GM12873 (cell line): ENCODE measurements around the gene IFT22.

Source experiments
- TF ChIP-seq, protein P1 (sequence below): IDR thresholded peaks from 2 replicates; pipeline ENCODE4 v1.5.1; 2012; ENCODE audit warnings: low read depth, mild to moderate bottlenecking, moderate library complexity, low read length, control low read depth; ENCODE audit not compliant: insufficient read depth; ENCODE audit errors: missing control alignments

IFT22 gene

GRCh38 chr7:101362334-101363195 is 41.0 kb upstream of the IFT22 start, which contains the start of gene COL26A1:
TSS of gene COL26A1 (plus strand) at chr7:101362875. CDS start at chr7:101363033, 158 bp downstream.
- TF ChIP-seq, protein P1, sequence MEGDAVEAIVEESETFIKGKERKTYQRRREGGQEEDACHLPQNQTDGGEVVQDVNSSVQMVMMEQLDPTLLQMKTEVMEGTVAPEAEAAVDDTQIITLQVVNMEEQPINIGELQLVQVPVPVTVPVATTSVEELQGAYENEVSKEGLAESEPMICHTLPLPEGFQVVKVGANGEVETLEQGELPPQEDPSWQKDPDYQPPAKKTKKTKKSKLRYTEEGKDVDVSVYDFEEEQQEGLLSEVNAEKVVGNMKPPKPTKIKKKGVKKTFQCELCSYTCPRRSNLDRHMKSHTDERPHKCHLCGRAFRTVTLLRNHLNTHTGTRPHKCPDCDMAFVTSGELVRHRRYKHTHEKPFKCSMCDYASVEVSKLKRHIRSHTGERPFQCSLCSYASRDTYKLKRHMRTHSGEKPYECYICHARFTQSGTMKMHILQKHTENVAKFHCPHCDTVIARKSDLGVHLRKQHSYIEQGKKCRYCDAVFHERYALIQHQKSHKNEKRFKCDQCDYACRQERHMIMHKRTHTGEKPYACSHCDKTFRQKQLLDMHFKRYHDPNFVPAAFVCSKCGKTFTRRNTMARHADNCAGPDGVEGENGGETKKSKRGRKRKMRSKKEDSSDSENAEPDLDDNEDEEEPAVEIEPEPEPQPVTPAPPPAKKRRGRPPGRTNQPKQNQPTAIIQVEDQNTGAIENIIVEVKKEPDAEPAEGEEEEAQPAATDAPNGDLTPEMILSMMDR: no peak

- TF ChIP-seq, protein P1: no peak
Measured at GRCh38 chr7:101357433-101357832, 35.8 kb upstream of the IFT22 start.

- TF ChIP-seq, protein P1: no peak
Measured at GRCh38 chr7:101352920-101353308, 31.3 kb upstream of the IFT22 start.

DNA sequence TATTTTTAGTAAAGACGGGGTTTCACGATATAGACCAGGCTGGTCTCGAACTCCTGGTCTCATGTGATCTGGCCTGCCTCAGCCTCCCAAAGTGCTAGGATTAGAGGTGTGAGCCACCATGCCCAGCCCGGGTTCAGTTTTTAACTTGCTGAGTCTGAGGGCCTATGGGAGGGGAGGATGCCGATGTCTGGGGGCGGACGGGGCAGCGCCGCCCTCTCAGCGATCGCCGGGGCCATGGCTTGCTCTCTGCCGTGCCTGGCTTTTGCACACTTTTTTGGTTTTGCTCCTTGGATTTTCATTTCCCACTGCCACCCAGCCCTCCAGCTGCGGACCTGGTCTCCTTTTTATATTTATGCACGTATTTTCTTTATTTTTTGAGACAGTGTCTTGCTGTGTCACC is 25.9 kb upstream of the IFT22 start:
- TF ChIP-seq, protein P1: no peak

DNA sequence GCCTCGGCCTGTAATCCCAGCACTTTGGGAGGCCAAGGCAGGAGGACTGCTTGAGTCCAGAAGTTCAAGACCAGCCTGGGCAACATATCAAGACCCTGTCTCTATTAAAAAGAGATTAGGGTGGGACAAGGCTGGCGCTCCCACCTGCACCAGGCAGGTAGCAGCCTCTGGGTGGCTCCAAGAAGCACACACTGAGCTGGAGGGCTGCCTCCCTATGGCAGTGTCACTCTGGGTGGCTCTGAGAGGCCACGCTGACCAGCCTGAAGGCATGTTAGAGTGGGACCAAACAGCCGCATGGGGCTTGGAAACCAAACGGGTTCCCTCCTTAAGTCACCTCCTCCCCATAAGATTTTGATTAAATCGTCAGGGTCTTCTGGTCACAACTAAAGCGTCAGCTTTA is 21.3 kb upstream of the IFT22 start:
- TF ChIP-seq, protein P1: no peak

GRCh38 chr7:101340379-101340778 is 18.8 kb upstream of the IFT22 start:
- TF ChIP-seq, protein P1: no peak

DNA sequence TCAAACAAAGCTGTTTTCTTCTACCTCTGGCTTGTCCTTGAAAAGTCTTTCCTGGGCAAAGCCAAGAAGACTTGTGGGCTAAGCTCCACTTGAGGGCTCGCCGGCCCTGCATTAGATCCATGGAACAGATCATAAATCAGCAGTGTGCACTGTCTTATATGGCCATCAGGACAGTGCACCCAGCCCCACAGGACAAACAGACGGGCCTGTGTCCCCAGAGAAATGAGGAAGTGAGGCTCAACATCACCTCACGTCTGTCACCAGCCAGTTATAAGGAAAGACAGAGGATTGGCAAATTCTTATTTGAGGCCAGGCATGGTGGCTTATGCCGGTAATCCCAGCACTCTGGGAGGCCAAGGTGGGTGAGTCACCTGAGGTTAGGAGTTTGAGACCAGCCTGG is 12.3 kb upstream of the IFT22 start:
- TF ChIP-seq, protein P1: no peak
